ENCODE results near the gene HNMT. TPM values are rescaled to one million over a fixed set of nuclear protein-coding genes. Genes with fewer than 3 reads are reported as not detected.

HNMT gene
- polyA plus RNA-seq, 1 donor (not counting 4 experiments of a cell fraction or from before 2014, with no cell fraction given) = 7.4 TPM

DNA sequence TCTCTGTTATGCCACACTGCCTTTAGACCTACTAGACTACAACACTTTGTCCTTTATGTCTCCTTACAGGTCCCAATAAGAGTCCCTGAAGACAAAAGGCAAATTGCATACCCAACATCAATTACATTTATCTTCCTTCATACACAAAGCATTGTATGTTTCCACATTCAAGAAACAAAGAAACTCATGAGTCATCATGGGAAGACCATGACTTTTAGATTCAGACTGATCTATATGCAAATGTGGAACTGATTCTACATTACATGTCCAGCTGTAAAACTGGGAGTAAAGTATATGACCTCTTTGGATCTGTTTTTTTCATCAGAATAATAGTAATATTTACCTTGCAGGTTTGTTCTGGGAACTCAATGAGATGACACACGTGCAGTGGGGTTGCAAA, 25.2 kb upstream of the HNMT start:
- dilution Hi-C loops (cut with MboI; ENCODE audit: extremely low pct_ligation_motif_present, low sequenced_read_pairs) = no loop called here
- no peak for FAIRE-seq
- H3K4me1 ChIP-seq (ENCODE audit: control insufficient read depth, extremely low read depth, insufficient read depth, low read length) = no peaks in the 10 kb centered on the region

DNA sequence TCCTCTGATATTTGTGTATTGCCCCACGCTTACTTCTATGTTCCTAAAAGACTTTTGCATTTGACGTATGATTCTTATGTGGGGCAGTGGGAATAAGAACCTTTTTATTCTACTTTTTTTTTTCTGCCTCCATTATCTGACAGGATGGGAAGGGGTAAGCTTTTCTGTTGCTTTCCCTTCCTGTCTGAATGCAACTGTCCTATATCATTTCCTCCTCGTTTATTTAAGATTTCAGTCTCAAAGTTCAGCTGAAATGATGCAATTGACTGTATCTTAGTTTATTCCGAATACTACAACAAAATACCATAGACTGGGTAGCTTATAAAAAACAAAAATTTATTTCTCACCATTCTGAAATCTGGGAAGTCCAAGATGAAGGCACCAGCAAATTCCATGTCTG, 24.1 kb upstream of the HNMT start:
- Histone ChIP-seq H3K9me1 (ENCODE audit: control insufficient read depth, extremely low read depth, insufficient read depth, low read length) (no peaks in the 10 kb centered on the region), H3K27ac (ENCODE audit: control insufficient read depth, insufficient read depth, low read length) (no peak overlapping the region), H3K79me2 (ENCODE audit: control insufficient read depth, insufficient read depth, low read length) (no peaks in the 10 kb centered on the region), H3K4me1 (ENCODE audit: control insufficient read depth, extremely low read depth, insufficient read depth, low read length) (no peaks in the 10 kb centered on the region), H3K4me2 (ENCODE audit: control insufficient read depth, extremely low read depth, insufficient read depth, low read depth, low read length) (no peak overlapping the region), H2AFZ (ENCODE audit: control insufficient read depth, low read length) (no peak overlapping the region), H3K27me3 (ENCODE audit: control insufficient read depth, extremely low read depth, insufficient read depth, low read length) (no peaks in the 10 kb centered on the region), H3K4me3 (ENCODE audit: control insufficient read depth in 2 of 3, extremely low read depth in 1 of 3, insufficient read depth in 2 of 3, low read depth in 1 of 3, low read length in 3 of 3) (no peak overlapping the region), H3K9me3 (ENCODE audit: control insufficient read depth, low read depth, low read length) (no peaks in the 10 kb centered on the region), H4K20me1 (ENCODE audit: control insufficient read depth, extremely low read depth, insufficient read depth, low read length) (no peaks in the 10 kb centered on the region), H3K9ac (ENCODE audit: control insufficient read depth, extremely low read depth, insufficient read depth, low read length) (no peak overlapping the region), H3K36me3 (ENCODE audit: control insufficient read depth in 2 of 2, extremely low read depth in 1 of 2, insufficient read depth in 2 of 2, low read length in 2 of 2) (no peaks in the 10 kb centered on the region)
- no peak for TF ChIP-seq EZH2 (IDR thresholded peaks at IDR 0.05; ENCODE audit: low read length)
- TF ChIP-seq, protein P1, sequence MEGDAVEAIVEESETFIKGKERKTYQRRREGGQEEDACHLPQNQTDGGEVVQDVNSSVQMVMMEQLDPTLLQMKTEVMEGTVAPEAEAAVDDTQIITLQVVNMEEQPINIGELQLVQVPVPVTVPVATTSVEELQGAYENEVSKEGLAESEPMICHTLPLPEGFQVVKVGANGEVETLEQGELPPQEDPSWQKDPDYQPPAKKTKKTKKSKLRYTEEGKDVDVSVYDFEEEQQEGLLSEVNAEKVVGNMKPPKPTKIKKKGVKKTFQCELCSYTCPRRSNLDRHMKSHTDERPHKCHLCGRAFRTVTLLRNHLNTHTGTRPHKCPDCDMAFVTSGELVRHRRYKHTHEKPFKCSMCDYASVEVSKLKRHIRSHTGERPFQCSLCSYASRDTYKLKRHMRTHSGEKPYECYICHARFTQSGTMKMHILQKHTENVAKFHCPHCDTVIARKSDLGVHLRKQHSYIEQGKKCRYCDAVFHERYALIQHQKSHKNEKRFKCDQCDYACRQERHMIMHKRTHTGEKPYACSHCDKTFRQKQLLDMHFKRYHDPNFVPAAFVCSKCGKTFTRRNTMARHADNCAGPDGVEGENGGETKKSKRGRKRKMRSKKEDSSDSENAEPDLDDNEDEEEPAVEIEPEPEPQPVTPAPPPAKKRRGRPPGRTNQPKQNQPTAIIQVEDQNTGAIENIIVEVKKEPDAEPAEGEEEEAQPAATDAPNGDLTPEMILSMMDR (optimal IDR thresholded peaks at IDR 0.05 in 1 of 3, IDR thresholded peaks at IDR 0.05 in 1 of 3, conservative IDR thresholded peaks at IDR 0.05 in 1 of 3; ENCODE audit: extremely low read depth in 1 of 3, insufficient read depth in 2 of 3, low read length in 3 of 3) = no peak
- no peak for FAIRE-seq
- dilution Hi-C loops (cut with MboI; ENCODE audit: extremely low pct_ligation_motif_present, low sequenced_read_pairs) = no loop called here
- no peak for DNase-seq (ENCODE audit: low read depth, low spot score)

More for the DNA sequence above, 25.2 kb upstream of the HNMT start:
- no peak for DNase-seq (ENCODE audit: low read depth, low spot score)
- no peaks in the 10 kb centered on the region for H3K27me3 ChIP-seq (ENCODE audit: control insufficient read depth, extremely low read depth, insufficient read depth, low read length)
- no peaks in the 10 kb centered on the region for H3K79me2 ChIP-seq (ENCODE audit: control insufficient read depth, insufficient read depth, low read length)
- no peak overlapping the region for H3K9ac ChIP-seq (ENCODE audit: control insufficient read depth, extremely low read depth, insufficient read depth, low read length)
- H3K4me2 ChIP-seq (ENCODE audit: control insufficient read depth, extremely low read depth, insufficient read depth, low read depth, low read length) = no peak overlapping the region
- H3K27ac ChIP-seq (ENCODE audit: control insufficient read depth, insufficient read depth, low read length) = no peak overlapping the region
- no peaks in the 10 kb centered on the region for H3K9me3 ChIP-seq (ENCODE audit: control insufficient read depth, low read depth, low read length)
- H3K9me1 ChIP-seq (ENCODE audit: control insufficient read depth, extremely low read depth, insufficient read depth, low read length) = no peaks in the 10 kb centered on the region
- no peak for TF ChIP-seq EZH2 (IDR thresholded peaks at IDR 0.05; ENCODE audit: low read length)
- TF ChIP-seq, protein P1 (optimal IDR thresholded peaks at IDR 0.05 in 1 of 3, IDR thresholded peaks at IDR 0.05 in 1 of 3, conservative IDR thresholded peaks at IDR 0.05 in 1 of 3; ENCODE audit: extremely low read depth in 1 of 3, insufficient read depth in 2 of 3, low read length in 3 of 3) = no peak
- no peaks in the 10 kb centered on the region for H4K20me1 ChIP-seq (ENCODE audit: control insufficient read depth, extremely low read depth, insufficient read depth, low read length)
- H3K36me3 ChIP-seq (ENCODE audit: control insufficient read depth in 2 of 2, extremely low read depth in 1 of 2, insufficient read depth in 2 of 2, low read length in 2 of 2) = no peaks in the 10 kb centered on the region
- no peak overlapping the region for H3K4me3 ChIP-seq (ENCODE audit: control insufficient read depth in 2 of 3, extremely low read depth in 1 of 3, insufficient read depth in 2 of 3, low read depth in 1 of 3, low read length in 3 of 3)
- no peak overlapping the region for H2AFZ ChIP-seq (ENCODE audit: control insufficient read depth, low read length)
